ENCODE measurements around the gene XYLT2.
"Not testable (repeated sequence)": the region's sequence is repeated elsewhere in the genome, so short reads cannot be mapped to it uniquely, and the experiment has no call there.

Gene XYLT2

GRCh38 chr17:50345432-50346312, at the start of gene XYLT2:
Gene XYLT2, plus strand, starts transcription at chr17:50346126. Its CDS starts 15 bp downstream, at chr17:50346141.
- peak; percentile 80 to 91 (median 85) for DNase-seq (ENCODE audit: low read depth in 3 of 3, low spot score in 1 of 3)

- DNase-seq (ENCODE audit: low read depth in 3 of 3, low spot score in 1 of 3): peak; percentile 51 to 71 (median 53)
These were observed 48.5 kb upstream of the XYLT2 start for GRCh38 chr17:50297407-50297865.

GRCh38 chr17:50298018-50298417, 47.9 kb upstream of the XYLT2 start:
- no peak for DNase-seq (ENCODE audit: low read depth in 3 of 3, low spot score in 1 of 3)

DNA sequence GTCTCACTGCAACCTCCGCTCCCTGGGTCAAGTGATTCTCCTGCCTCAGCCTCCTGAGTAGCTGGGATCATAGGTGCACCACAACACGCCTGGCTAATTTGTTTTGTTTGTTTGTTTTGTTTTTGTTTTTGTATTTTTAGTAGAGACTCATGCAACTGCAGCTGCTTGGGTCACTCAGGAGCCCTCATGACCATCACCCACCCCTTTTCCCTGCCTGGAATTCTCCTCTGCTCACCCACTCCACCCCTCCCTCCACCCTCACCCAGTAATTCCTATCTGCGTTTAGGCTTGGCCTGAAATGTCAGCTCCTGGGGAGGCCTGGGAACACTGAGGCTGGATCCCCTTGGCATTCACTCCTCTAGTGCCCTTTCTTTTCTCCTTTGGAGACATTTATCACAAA, 46.1 kb upstream of the XYLT2 start:
- no peak for DNase-seq (ENCODE audit: low read depth in 3 of 3, low spot score in 1 of 3)

DNA sequence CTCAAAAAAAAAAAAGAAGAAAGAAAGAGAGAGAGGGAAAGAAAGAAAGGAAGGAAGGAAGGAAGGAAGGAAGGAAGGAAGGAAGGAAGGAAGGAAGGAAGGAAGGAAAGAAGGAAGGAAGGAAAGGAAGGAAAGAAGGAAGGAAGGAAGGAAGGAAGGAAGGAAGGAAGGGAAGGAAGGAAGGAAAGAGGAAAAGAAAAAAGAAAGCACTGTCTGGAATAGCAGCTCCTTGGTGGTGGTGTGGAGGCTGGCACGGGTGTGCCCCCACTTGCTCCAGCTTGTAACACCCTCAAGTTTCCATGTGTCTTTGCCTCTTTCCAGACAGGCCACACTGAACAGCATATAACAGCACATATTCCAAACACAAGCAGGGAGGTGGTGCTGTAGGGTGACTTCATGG, 45.1 kb upstream of the XYLT2 start:
- DNase-seq (ENCODE audit: low read depth in 3 of 3, low spot score in 1 of 3): not testable (repeated sequence)

DNA sequence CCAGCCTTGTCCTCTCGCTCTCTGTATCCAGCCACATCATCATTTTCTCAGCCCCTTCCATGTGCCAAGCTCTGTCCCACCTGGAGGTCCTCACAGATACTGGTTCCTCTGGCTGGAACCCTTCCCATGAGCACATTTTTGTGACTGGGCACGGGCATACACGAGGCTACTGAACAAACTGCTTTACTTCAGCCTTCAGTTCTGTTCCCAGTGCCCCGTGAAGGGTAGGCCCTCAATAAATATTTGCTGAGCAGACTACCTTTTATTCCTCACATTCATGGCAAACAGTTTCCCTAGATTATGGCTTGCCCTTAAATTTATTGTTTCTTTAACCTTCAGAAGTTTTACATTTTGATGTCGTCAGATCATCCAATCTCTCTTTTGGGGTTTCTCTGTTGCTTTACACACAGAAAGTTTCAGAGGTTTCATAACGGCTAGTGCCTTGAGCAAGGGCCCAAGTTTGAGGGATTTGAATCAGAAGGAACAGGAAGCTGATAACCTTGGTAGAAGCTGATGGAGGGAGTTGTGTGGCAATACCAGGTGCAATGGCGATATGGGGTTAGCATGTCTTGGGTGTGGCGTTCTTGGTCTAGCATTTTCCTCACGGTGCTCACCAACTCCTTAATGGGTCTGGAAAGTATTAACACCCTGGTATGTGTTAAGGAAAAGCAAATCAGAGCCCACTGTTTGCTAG, 43.9 kb upstream of the XYLT2 start:
- DNase-seq (ENCODE audit: low read depth in 3 of 3, low spot score in 1 of 3): no peak

GRCh38 chr17:50303051-50303450, 42.9 kb upstream of the XYLT2 start:
- no peak for DNase-seq (ENCODE audit: low read depth in 3 of 3, low spot score in 1 of 3)

GRCh38 chr17:50303596-50303995, 42.3 kb upstream of the XYLT2 start:
- no peak for DNase-seq (ENCODE audit: low read depth in 3 of 3, low spot score in 1 of 3)

GRCh38 chr17:50304781-50305404, 41.0 kb upstream of the XYLT2 start:
- DNase-seq (ENCODE audit: low read depth in 3 of 3, low spot score in 1 of 3): no peak

GRCh38 chr17:50307654-50308053, 38.3 kb upstream of the XYLT2 start:
- no peak for DNase-seq (ENCODE audit: low read depth in 3 of 3, low spot score in 1 of 3)

GRCh38 chr17:50308666-50309065, 37.3 kb upstream of the XYLT2 start:
- no peak for DNase-seq (ENCODE audit: low read depth in 3 of 3, low spot score in 1 of 3)

- no peak for DNase-seq (ENCODE audit: low read depth in 3 of 3, low spot score in 1 of 3)
These were observed 35.3 kb upstream of the XYLT2 start for GRCh38 chr17:50310455-50311111.

DNA sequence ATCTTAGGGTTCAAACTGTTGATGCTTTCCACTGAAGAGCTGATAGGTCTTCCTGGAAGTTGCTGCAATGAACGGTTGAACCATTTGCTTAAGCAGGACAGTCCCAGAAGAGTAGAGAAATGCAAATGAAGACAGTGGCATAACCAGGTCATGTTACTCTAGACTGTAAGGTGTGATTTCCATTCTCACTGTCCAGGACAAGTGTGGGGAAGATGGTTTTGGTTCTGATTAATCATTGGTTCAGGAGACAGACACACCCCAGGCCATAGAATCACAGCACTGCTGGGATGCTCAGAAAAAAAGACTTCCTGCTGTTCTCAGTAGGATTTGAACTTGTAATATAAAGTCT, 34.8 kb upstream of the XYLT2 start:
- no peak for DNase-seq (ENCODE audit: low read depth in 3 of 3, low spot score in 1 of 3)

- DNase-seq (ENCODE audit: low read depth in 3 of 3, low spot score in 1 of 3): no peak
These were observed 34.4 kb upstream of the XYLT2 start for GRCh38 chr17:50311483-50311882.

GRCh38 chr17:50312308-50312707, 33.6 kb upstream of the XYLT2 start:
- DNase-seq (ENCODE audit: low read depth in 3 of 3, low spot score in 1 of 3): no peak

GRCh38 chr17:50314456-50315011, 31.4 kb upstream of the XYLT2 start:
- no peak for DNase-seq (ENCODE audit: low read depth in 3 of 3, low spot score in 1 of 3)

GRCh38 chr17:50316016-50316587, 29.8 kb upstream of the XYLT2 start:
- no peak for DNase-seq (ENCODE audit: low read depth in 3 of 3, low spot score in 1 of 3)

DNA sequence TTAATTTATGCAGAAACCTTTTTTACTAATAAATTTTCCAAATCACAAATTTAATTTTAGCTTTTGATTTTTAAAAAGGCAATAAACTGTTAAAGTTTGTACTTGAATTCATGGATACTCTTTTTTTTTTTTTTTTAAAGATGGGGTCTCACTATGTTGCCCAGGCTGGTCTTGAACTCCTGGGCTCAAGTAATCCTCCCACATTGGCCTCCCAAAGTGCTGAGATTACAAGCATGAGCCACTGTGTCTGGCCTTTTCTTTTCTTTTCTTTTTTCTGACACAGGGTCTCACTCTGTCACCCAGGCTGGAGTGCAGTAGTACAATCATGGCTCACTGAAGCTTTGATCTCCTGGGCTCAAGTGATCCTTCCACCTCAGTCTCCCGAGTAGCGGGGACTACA, 29.3 kb upstream of the XYLT2 start:
- DNase-seq (ENCODE audit: low read depth in 3 of 3, low spot score in 1 of 3): not testable (repeated sequence)

DNA sequence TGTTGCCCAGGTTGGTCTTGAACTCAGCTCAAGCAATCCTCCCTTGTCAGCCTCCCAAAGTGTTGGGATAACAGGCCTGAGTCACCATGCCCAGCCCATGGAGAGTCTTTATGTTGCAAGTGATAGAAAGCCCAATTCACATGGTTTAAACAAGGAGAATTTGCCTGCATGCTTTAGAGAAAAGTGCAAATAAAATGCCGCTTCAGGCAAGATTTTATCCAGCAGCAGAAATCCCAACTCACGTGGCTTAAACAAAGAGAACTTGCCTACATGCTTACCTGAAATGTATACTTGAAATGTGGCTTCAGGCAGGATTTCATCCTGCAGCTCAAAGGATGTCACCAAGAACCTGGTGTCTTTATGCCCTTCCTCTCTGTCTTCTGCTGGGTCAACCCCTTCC, 28.8 kb upstream of the XYLT2 start:
- DNase-seq (ENCODE audit: low read depth in 3 of 3, low spot score in 1 of 3): no peak

GRCh38 chr17:50318501-50319285, 27.2 kb upstream of the XYLT2 start:
- no peak for DNase-seq (ENCODE audit: low read depth in 3 of 3, low spot score in 1 of 3)

Measured in stimulated activated CD4-positive, alpha-beta T cell treated with anti-CD3 and anti-CD28 coated beads, TNF-alpha, amount 100 ng/mL, for 1 hour (primary cell).